PC-9 (cell line): ENCODE data around the gene KCNT2. TPM values are rescaled to one million over a fixed set of nuclear protein-coding genes. Genes with fewer than 3 reads are reported as not detected.

Experiments
- BruUV-seq: library from RNA; stranded (reverse); fragments of 400-500 nt; replicated peaks from 2 replicates; lab custom pipeline; 2021; lab: Mats Ljungman, UMichigan
- CTCF ChIA-PET: fragments of 300-600 bp; sonication (Branson Sonifier 250); formaldehyde crosslinking; loops from one replicate; lab custom pipeline; 2022; ENCODE audit warnings: antibody characterized with exemption; lab: Charles Lee
- POLR2A ChIA-PET: fragments of 300-600 bp; sonication (Branson Sonifier 250); formaldehyde crosslinking; loops from one replicate; lab custom pipeline; 2022; ENCODE audit warnings: antibody characterized with exemption; ENCODE audit not compliant: unreplicated experiment; lab: Charles Lee
- DNase-seq, 2 experiments: peaks; one replicate each; pipeline versions ENCODE4 v3.0.0 to v3.0.0-alpha.2; 2015 to 2022; ENCODE audit warnings: mixed read lengths in 1 of 2
- H2AFZ ChIP-seq: fragments of 200-600 bp; sonication (generic); 2 replicates; pipeline ENCODE4 v1.8.1; 2017; ENCODE audit warnings: antibody characterized with exemption
- H3F3A ChIP-seq: fragments of 200-600 bp; sonication (generic); 2 replicates; pipeline ENCODE4 v1.8.1; 2017; ENCODE audit warnings: antibody characterized with exemption, mild to moderate bottlenecking, low read depth; ENCODE audit not compliant: insufficient read depth
- H3K27ac ChIP-seq: fragments of 200-600 bp; sonication (generic); 2 replicates; pipeline ENCODE4 v1.6.1; 2016; ENCODE audit warnings: mixed run types
- H3K27me3 ChIP-seq: fragments of 200-600 bp; sonication (generic); 2 replicates; pipeline ENCODE4 v1.6.1; 2016; ENCODE audit warnings: low read depth, mixed run types; ENCODE audit not compliant: insufficient read depth
- H3K36me3 ChIP-seq: fragments of 200-600 bp; sonication (generic); 2 replicates; pipeline ENCODE4 v1.6.1; 2016; ENCODE audit warnings: low read depth, mixed run types
- H3K4me1 ChIP-seq: fragments of 200-600 bp; sonication (generic); replicated peaks from 2 replicates; pipeline ENCODE4 v1.6.1; 2016; ENCODE audit warnings: mixed run types; ENCODE audit not compliant: insufficient read depth
- H3K4me2 ChIP-seq: fragments of 200-600 bp; sonication (generic); 2 replicates; pipeline ENCODE4 v1.6.1; 2017; ENCODE audit warnings: mixed run types
- H3K4me3 ChIP-seq: fragments of 200-600 bp; sonication (generic); 2 replicates; pipeline ENCODE4 v1.6.1; 2016; ENCODE audit warnings: mixed run types
- H3K79me2 ChIP-seq: fragments of 200-600 bp; sonication (generic); 2 replicates; pipeline ENCODE4 v1.6.1; 2017; ENCODE audit warnings: low read depth, mixed run types
- H3K9me2 ChIP-seq: fragments of 200-600 bp; sonication (generic); 2 replicates; pipeline ENCODE4 v1.8.1; 2017; ENCODE audit warnings: mild to moderate bottlenecking; ENCODE audit not compliant: insufficient read depth
- H3K9me3 ChIP-seq: fragments of 200-600 bp; sonication (generic); 2 replicates; pipeline ENCODE4 v1.8.1; 2016; ENCODE audit warnings: low read depth; ENCODE audit not compliant: insufficient read depth
- H4K20me1 ChIP-seq: fragments of 200-600 bp; sonication (generic); 2 replicates; pipeline ENCODE4 v1.8.1; 2017; ENCODE audit not compliant: insufficient read depth
- EZH2 ChIP-seq: fragments of 200-600 bp; sonication (generic); IDR thresholded peaks from 2 replicates; pipeline ENCODE4 v1.8.0; 2017; ENCODE audit warnings: antibody characterized with exemption, low read depth
- intact Hi-C: fragments of 100-400 bp; cut with micrococcal nuclease; formaldehyde crosslinking; loops from one replicate; pipeline ENCODE4 v1.10.0; 2022; ENCODE audit not compliant: unreplicated experiment
- total RNA-seq: library from RNA; stranded (reverse); gene quantifications from 2 replicates; pipeline ENCODE4 v1.2.3, GENCODE V29; 2021
- TF ChIP-seq, protein P1 (sequence below): fragments of 200-600 bp; sonication (generic); conservative IDR thresholded peaks from 2 replicates; pipeline ENCODE4 v1.6.1; 2017; ENCODE audit warnings: mixed run types, antibody characterized with exemption, mild to moderate bottlenecking, moderate library complexity

Gene KCNT2
- total RNA-seq, 1 experiment from 2014 or later, result 0.90 TPM

GRCh38 chr1:196407358-196408051, 200.7 kb downstream of the KCNT2 start:
- peak overlapping the region; percentile 76 for H2AFZ ChIP-seq
- H4K20me1 ChIP-seq, result no peaks in the 10 kb centered on the region
- H3K36me3 ChIP-seq, result no peaks in the 10 kb centered on the region
- no TSS peak for BruUV-seq
- no peak overlapping the region for H3K4me3 ChIP-seq
- H3K27ac ChIP-seq, result 0 out of 2 replicates have a peak overlapping the region, but pooled peaks have one; percentile 19
- no peaks in the 10 kb centered on the region for H3K27me3 ChIP-seq
- ChIA-PET POLR2A (no interaction called here), CTCF (no interaction called here)
- no peak overlapping the region for H3K4me2 ChIP-seq
- H3F3A ChIP-seq, result no peaks in the 10 kb centered on the region
- H3K79me2 ChIP-seq, result no peaks in the 10 kb centered on the region
- H3K4me1 ChIP-seq, result no peaks in the 10 kb centered on the region
- H3K9me3 ChIP-seq, result no peaks in the 10 kb centered on the region
- no peak for TF ChIP-seq EZH2
- TF ChIP-seq, protein P1, sequence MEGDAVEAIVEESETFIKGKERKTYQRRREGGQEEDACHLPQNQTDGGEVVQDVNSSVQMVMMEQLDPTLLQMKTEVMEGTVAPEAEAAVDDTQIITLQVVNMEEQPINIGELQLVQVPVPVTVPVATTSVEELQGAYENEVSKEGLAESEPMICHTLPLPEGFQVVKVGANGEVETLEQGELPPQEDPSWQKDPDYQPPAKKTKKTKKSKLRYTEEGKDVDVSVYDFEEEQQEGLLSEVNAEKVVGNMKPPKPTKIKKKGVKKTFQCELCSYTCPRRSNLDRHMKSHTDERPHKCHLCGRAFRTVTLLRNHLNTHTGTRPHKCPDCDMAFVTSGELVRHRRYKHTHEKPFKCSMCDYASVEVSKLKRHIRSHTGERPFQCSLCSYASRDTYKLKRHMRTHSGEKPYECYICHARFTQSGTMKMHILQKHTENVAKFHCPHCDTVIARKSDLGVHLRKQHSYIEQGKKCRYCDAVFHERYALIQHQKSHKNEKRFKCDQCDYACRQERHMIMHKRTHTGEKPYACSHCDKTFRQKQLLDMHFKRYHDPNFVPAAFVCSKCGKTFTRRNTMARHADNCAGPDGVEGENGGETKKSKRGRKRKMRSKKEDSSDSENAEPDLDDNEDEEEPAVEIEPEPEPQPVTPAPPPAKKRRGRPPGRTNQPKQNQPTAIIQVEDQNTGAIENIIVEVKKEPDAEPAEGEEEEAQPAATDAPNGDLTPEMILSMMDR, result no peak
- peaks cover 6% of the 10 kb centered on the region; the same call in 1 of the 2 replicates for H3K9me2 ChIP-seq
- intact Hi-C loops, result no loop called here
- DNase-seq, result no peak

- Histone ChIP-seq H3K4me2 (no peak overlapping the region), H3K4me1 (no peaks in the 10 kb centered on the region), H3K9me3 (no peaks in the 10 kb centered on the region), H4K20me1 (no peaks in the 10 kb centered on the region), H3K9me2 (peaks cover 6% of the 10 kb centered on the region; the same call in 1 of the 2 replicates), H2AFZ (no peak overlapping the region), H3K79me2 (no peaks in the 10 kb centered on the region), H3K27ac (no peak overlapping the region), H3K27me3 (no peaks in the 10 kb centered on the region), H3F3A (no peaks in the 10 kb centered on the region), H3K36me3 (no peaks in the 10 kb centered on the region), H3K4me3 (no peak overlapping the region)
- no peak for DNase-seq
- no peak for TF ChIP-seq EZH2
- TF ChIP-seq, protein P1, result no peak
- ChIA-PET POLR2A (no interaction called here), CTCF (no interaction called here)
- BruUV-seq, result no TSS peak
- intact Hi-C loops, result no loop called here
Observed at GRCh38 chr1:196405839-196406238, 202.4 kb downstream of the KCNT2 start.

- ChIA-PET CTCF (interaction anchor here (0.7 kb wide), 1 partner anchor 51 kb away, joined by 14 read pairs; no protein-coding TSS in a partner anchor), POLR2A (no interaction called here)
- no TSS peak for BruUV-seq
Observed at GRCh38 chr1:196403803-196404690, 204.2 kb downstream of the KCNT2 start.

More at GRCh38 chr1:196403803-196404690, 204.2 kb downstream of the KCNT2 start:
- no peaks in the 10 kb centered on the region for H3K79me2 ChIP-seq
- H3K4me3 ChIP-seq, result no peak overlapping the region
- intact Hi-C loops, result no loop called here
- TF ChIP-seq, protein P1, result no peak
- TF ChIP-seq EZH2, result no peak
- H3F3A ChIP-seq, result no peaks in the 10 kb centered on the region
- no peaks in the 10 kb centered on the region for H3K36me3 ChIP-seq
- peak overlapping the region; percentile 58; the same call in 1 of the 2 replicates for H2AFZ ChIP-seq
- no peaks in the 10 kb centered on the region for H3K9me3 ChIP-seq
- no peaks in the 10 kb centered on the region for H3K27me3 ChIP-seq
- H3K27ac ChIP-seq, result no peak overlapping the region
- no peaks in the 10 kb centered on the region for H3K4me1 ChIP-seq
- H3K4me2 ChIP-seq, result no peak overlapping the region
- H4K20me1 ChIP-seq, result no peaks in the 10 kb centered on the region
- peaks cover 6% of the 10 kb centered on the region; the same call in 1 of the 2 replicates for H3K9me2 ChIP-seq
- DNase-seq, result no peak
